ENCODE data around the gene USP11.

- no peak for TF ChIP-seq CTCF (IDR thresholded peaks at IDR 0.05; ENCODE audit: low read length)
- no peak for TF ChIP-seq EZH2 (IDR thresholded peaks at IDR 0.05; ENCODE audit: borderline replicate concordance, low read length)
These were observed 53.1 kb downstream of the USP11 start for GRCh38 chrX:47285836-47286320.
